Ovary (tissue), 9 donors: ENCODE data around the gene OTUD4. TPM values are rescaled to one million over a fixed set of nuclear protein-coding genes. Genes with fewer than 3 reads are reported as not detected.

Source experiments
- DNase-seq, 5 donors: peaks; one replicate each; pipeline ENCODE4 v3.0.0-alpha.2; 2019 to 2020
- H3K27ac ChIP-seq, 2 donors: fragments of 200-600 bp; one replicate each; pipeline versions ENCODE4 v1.5.1 to v1.8.0; 2019 to 2022
- H3K27me3 ChIP-seq: fragments of 200-600 bp; one replicate; pipeline ENCODE4 v1.8.0; 2022
- H3K36me3 ChIP-seq: fragments of 200-600 bp; sonication (generic); one replicate; pipeline ENCODE4 v1.5.1; 2019
- H3K4me1 ChIP-seq: one replicate; pipeline ENCODE4 v1.8.1; 2013; ENCODE audit warnings: mild to moderate bottlenecking, moderate library complexity; ENCODE audit not compliant: insufficient read depth
- H3K4me3 ChIP-seq: fragments of 200-600 bp; sonication (generic); one replicate; pipeline ENCODE4 v1.5.1; 2017
- H3K9me3 ChIP-seq, 2 donors: fragments of 200-600 bp in 1 of 2; sonication (generic) in 1 of 2; one replicate each; pipeline versions ENCODE4 v1.5.1 to v1.8.1; 2013 to 2019; ENCODE audit warnings: mild to moderate bottlenecking in 1 of 2, moderate library complexity in 1 of 2
- CTCF ChIP-seq, 3 donors: fragments of 450-650 bp in 2 of 3; fragments of 200-600 bp in 1 of 3; IDR thresholded peaks; one replicate each; pipeline versions ENCODE4 v1.5.1 to v1.8.0; 2016 to 2022; ENCODE audit warnings: antibody characterized with exemption in 3 of 3, mild to moderate bottlenecking in 1 of 3
- EP300 ChIP-seq: sonication (generic); formaldehyde crosslinking; IDR thresholded peaks from one replicate; pipeline ENCODE4 v1.6.1; 2017; ENCODE audit warnings: antibody characterized with exemption
- POLR2A ChIP-seq: fragments of 450-650 bp; IDR thresholded peaks from one replicate; pipeline ENCODE4 v1.6.1; 2017; ENCODE audit warnings: antibody characterized with exemption, mild to moderate bottlenecking, moderate library complexity
- WGBS, 3 donors: extraction: QIAGEN DNeasy Blood & Tissue Kit in 1 of 3; methylation state at CpG; one replicate each; pipeline versions ENCODE4 v1.1.5 to v1.1.7; 2013 to 2017; 5-methylcytosine and 5-hydroxymethylcytosine counted together
- intact Hi-C, 4 donors: fragments of 100-400 bp; cut with DNase I; formaldehyde crosslinking; loops; one replicate each; pipeline versions ENCODE4 v1.11.0 to v1.15.1; 2022 to 2023
- polyA plus RNA-seq, 2 donors: library from polyadenylated mRNA; stranded (reverse); fragments of 200-250 nt in 1 of 2; fragments of 350-450 nt in 1 of 2; fragmentation: Illumina TruSeq in 1 of 2; extraction: RNeasy Lipid Tissue Mini Kit (QIAGEN cat#74804) in 1 of 2; gene quantifications; one replicate each; pipeline ENCODE4 v1.2.3, GENCODE V29; 2013 to 2014
- total RNA-seq, 7 donors: library from RNA; depleted of rRNA in 2 of 7; stranded (reverse); fragments of >200 nt in 2 of 7; fragmentation: NEBNext Ultra II Directional in 3 of 7; extraction: Animal tissue kit (Norgen Biotek cat#: 25700) in 3 of 7; gene quantifications; one replicate each; pipeline versions ENCODE4 v1.1.0 to v1.2.4, GENCODE V29; 2016 to 2023
- donor health status: DM: no; HTN: no; CAD: no; lungs with moderate emphysema.
- donor health status: DM: no; HTN: no; CAD: no.
- donor health status: Bipolar disorder and iron deficiency.
- donor health status: DM: yes; HTN: yes; CAD: no.
- donor health status: DM: no; HTN: no; CAD: no.
- donor health status: DM: yes; HTN: yes; CAD: no.

Gene OTUD4
- total and polyA plus RNA-seq, 9 donors: 10.8 to 37.1 (median 32.0) TPM

- H3K4me3 ChIP-seq: no peak overlapping the region
- no peak for TF ChIP-seq CTCF (IDR thresholded peaks at IDR 0.05)
- TF ChIP-seq POLR2A: no peak
- TF ChIP-seq EP300: no peak
Observed at GRCh38 chr4:145101091-145101490, 79.3 kb downstream of the OTUD4 start.

GRCh38 chr4:145099653-145100052 is 80.7 kb downstream of the OTUD4 start:
- H3K4me3 ChIP-seq: peak overlapping the region; percentile 92
- intact Hi-C loops: no loop called here
- peaks cover 7% of the 10 kb centered on the region for H3K4me1 ChIP-seq
- no peaks in the 10 kb centered on the region for H3K27me3 ChIP-seq
- no peak for DNase-seq
- no peaks in the 10 kb centered on the region for H3K9me3 ChIP-seq
- TF ChIP-seq EP300: no peak
- H3K27ac ChIP-seq: no peak overlapping the region
- no peaks in the 10 kb centered on the region for H3K36me3 ChIP-seq
- 17 to 25% (median 20%) methylated on average over 5 of the region's 5 CpGs for WGBS, 3 donors

More at GRCh38 chr4:145101091-145101490, 79.3 kb downstream of the OTUD4 start:
- H3K9me3 ChIP-seq: no peaks in the 10 kb centered on the region
- WGBS, 3 donors: 94 to 100% (median 95%) methylated on average over 1 of the region's 1 CpG
- no peaks in the 10 kb centered on the region for H3K27me3 ChIP-seq
- no peak overlapping the region for H3K27ac ChIP-seq
- intact Hi-C loops: no loop called here
- H3K36me3 ChIP-seq: no peaks in the 10 kb centered on the region
- no peak for DNase-seq
- peaks cover 7% of the 10 kb centered on the region for H3K4me1 ChIP-seq

- no peaks in the 10 kb centered on the region for H3K36me3 ChIP-seq
- no peak for TF ChIP-seq EP300
- no peak for TF ChIP-seq CTCF (IDR thresholded peaks at IDR 0.05)
- no peak for TF ChIP-seq POLR2A
- WGBS, 3 donors: 0% methylated on average over 9 of the region's 9 CpGs
- H3K4me1 ChIP-seq: peaks cover 7% of the 10 kb centered on the region
- H3K27ac ChIP-seq: peak overlapping the region; percentile 73 to 84
- intact Hi-C loops: no loop called here
- no peaks in the 10 kb centered on the region for H3K27me3 ChIP-seq
- peak overlapping the region; percentile 92 for H3K4me3 ChIP-seq
- no peaks in the 10 kb centered on the region for H3K9me3 ChIP-seq
- DNase-seq: no peak
Observed at GRCh38 chr4:145098675-145099037, 81.7 kb downstream of the OTUD4 start.

GRCh38 chr4:145097821-145098674 is 82.3 kb downstream of the OTUD4 start, which contains the start of the genes ABCE1 and ANAPC10:
TSS of gene ABCE1 (plus strand) at chr4:145098311. CDS start at chr4:145104413, 6,102 bp downstream.
TSS of gene ANAPC10 (minus strand) at chr4:145098196. CDS start at chr4:145096099, 2,097 bp downstream.
- Histone ChIP-seq H3K27ac (peak within 1 kb of the TSS; percentile 73 to 84), H3K9me3 (no peaks in the 10 kb centered on the region), H3K4me1 (peaks cover 7% of the 10 kb centered on the region), H3K36me3 (no peaks in the 10 kb centered on the region), H3K27me3 (no peaks in the 10 kb centered on the region), H3K4me3 (peak within 1 kb of the TSS; percentile 92)
- intact Hi-C loops: no loop called here
- 0 to 1% (median 1%) methylated on average over 67 of the region's 67 CpGs for whole genome bisulfite sequencing, 3 donors
- TF ChIP-seq CTCF (IDR thresholded peaks at IDR 0.05) (peak in 1 of 3 donors; percentile 28), EP300 (no peak), POLR2A (peak; percentile 62)
- peak; percentile 94 to 95 (median 95) for DNase-seq

GRCh38 chr4:145097331-145097820 is 83.0 kb downstream of the OTUD4 start:
- WGBS, 3 donors: 4 to 5% (median 5%) methylated on average over 10 of the region's 10 CpGs
- no peaks in the 10 kb centered on the region for H3K9me3 ChIP-seq
- H3K4me3 ChIP-seq: peak overlapping the region; percentile 92
- no peaks in the 10 kb centered on the region for H3K27me3 ChIP-seq
- no peak for TF ChIP-seq POLR2A
- no peak for TF ChIP-seq CTCF (IDR thresholded peaks at IDR 0.05)
- TF ChIP-seq EP300: no peak
- intact Hi-C loops: no loop called here
- H3K36me3 ChIP-seq: no peaks in the 10 kb centered on the region
- peaks cover 3% of the 10 kb centered on the region for H3K4me1 ChIP-seq
- no peak for DNase-seq
- peak overlapping the region; percentile 73 to 84 for H3K27ac ChIP-seq
